NCI-H2171 treated with DMSO at 0.1 percent for 48 hours (cell line): ENCODE measurements around the gene TCN1.
"Not testable (repeated sequence)": the region's sequence is repeated elsewhere in the genome, so short reads cannot be mapped to it uniquely, and the experiment has no call there.

ENCODE experiments used
- DNase-seq: peaks from one replicate; lab custom pipeline; 2025; lab: John Stamatoyannopoulos, UW

Gene TCN1, protein sequence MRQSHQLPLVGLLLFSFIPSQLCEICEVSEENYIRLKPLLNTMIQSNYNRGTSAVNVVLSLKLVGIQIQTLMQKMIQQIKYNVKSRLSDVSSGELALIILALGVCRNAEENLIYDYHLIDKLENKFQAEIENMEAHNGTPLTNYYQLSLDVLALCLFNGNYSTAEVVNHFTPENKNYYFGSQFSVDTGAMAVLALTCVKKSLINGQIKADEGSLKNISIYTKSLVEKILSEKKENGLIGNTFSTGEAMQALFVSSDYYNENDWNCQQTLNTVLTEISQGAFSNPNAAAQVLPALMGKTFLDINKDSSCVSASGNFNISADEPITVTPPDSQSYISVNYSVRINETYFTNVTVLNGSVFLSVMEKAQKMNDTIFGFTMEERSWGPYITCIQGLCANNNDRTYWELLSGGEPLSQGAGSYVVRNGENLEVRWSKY

DNA sequence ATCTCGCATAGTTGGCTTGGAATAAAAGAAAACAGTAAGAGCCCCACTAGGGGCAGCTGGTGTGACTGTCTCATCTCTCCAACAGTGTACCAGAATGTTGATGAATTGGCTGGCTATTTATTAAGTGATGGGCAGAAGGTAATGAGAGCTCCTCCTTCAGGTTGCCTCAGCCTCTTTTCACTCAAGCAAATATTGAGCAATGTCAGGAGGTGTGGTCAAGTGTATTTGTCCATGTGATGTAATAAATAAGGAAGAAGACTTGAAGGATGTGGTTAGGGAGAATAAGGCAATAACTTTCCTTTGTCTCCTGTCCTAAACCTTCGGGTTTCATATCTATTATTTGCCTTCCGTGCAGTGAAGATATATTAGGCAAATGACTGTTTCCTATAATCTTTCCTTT lies at the start of gene TCN1:
TSS of gene TCN1 (minus strand) at position 91 of the 400 bp plus-strand sequence. CDS start at position 74, 17 bp downstream.
- DNase-seq = no peak

DNA sequence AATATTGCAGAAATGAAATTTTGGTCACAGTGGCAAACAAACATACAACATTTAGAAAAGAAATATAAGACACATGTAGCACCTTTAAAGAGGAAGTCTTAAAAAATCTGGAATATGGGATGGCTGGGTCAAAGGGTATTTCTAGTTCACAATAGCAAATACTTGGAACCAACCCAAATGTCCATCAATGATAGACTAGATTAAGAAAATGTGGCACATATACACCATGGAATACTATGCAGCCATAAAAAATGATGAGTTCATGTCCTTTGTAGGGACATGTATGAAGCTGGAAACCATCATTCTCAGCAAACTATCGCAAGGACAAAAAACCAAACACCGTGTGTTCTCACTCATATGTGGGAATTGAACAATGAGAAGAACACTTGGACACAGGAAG lies 37.3 kb upstream of the TCN1 start:
- not testable (repeated sequence) for DNase-seq

DNA sequence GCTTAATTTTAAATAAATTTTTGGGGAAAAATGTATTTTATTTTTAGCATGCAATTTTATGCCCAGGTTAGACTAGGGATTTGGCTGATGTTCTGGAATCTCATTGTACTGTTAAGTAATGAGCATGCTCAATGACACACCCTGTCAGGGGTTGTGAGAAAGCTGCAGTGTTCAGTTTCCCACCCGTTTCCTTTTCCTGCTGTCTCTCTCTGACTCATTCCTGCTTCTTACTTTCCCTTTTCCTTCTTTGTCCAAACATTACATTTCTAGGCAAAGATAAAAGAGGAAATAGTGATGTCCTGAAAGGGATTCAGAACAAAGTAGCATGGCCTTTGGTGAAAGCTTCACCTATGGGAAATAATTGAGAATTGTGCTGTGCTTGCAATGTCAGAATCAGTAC lies 35.0 kb upstream of the TCN1 start:
- DNase-seq = no peak

DNA sequence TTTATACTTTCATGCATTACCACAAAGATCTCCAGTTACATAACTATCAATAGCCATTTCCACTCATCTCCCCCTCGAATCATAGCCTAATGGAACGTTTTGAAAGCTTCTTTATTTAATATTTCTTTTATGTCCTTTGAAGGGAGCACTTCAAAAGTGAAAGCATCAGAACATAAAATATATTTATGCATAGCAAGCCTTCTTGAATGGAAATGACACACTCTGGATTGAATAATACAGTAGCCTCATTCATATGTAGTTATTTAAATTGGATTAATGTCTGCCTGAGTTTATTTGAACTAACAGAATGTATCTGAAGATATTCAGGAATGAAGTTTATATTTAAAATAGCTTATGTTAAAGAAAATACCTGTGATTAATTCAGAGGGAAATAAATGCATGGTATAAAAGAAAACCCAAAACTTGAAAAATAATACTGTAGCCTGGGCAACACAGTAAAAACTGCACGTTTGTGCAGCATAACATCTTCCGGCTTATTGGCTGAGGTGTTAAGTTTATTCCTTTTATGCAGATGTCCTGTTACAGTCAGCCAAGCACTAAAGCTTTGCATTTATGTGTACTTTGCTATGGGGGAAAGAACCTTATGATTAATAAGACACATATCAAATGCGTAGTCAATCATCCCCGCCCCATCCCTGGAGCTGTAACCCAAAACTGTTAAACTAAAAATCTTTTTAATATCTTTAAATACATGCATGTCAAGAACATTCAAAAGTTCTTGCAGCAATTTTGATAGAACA lies 34.3 kb upstream of the TCN1 start:
- DNase-seq = no peak

DNA sequence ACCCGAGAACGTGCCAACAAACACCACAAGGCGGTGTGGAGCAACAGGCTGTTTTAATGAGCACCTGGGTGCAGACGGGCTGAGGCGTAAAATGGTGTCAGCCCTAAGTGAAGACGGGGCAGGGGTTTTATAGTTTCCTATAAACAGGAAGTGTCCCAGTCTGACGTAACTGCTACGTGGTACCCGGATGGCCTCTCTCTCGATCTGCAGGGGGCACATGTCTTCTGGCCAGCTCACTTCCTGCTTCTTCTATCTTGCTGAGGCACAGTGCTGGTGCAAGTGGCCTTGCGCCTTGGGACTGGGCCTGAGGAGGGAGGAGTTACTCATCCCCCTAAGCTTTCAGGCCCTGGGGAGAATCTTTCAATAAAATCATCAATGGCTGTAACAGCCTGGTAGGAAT lies 33.2 kb upstream of the TCN1 start:
- DNase-seq = no peak

DNA sequence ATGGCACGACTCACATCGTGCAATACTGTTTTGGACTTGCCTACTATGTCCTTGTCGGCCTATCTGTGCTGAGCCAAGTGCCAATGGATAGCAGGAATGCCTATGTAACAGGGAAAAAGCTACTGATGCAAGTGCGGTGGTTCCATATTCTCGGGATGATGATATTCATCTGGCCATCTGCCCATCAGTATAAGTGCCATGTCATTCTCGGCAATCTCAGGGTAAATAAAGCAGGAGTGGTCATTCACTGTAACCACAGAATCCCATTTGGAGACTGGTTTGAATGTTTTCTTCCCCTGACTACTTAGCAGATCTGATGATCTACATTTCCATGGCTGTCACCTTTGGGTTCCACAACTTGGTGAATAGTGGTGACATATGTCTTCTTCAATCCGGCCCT lies 32.4 kb upstream of the TCN1 start:
- no peak for DNase-seq

DNA sequence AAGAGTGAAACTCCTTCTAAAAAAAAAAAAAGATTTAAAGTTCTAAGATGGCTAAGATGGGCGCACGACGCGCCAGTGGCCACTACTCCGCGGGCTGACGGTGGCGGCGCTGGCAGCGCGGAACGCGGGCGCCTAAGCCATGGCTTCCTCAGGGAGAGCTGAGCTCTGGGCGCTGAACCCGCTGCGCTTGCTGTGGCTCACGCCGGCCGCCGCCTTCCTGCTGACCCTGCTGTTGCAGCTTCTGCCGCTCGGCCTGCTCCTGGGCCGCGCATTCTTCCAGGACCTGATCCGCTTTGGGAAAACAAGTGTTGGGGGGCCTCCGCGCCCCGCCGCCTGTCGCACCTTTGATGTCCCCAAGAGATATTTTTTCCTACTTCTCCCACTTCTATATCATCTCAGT lies 31.8 kb upstream of the TCN1 start:
- DNase-seq = no peak

DNA sequence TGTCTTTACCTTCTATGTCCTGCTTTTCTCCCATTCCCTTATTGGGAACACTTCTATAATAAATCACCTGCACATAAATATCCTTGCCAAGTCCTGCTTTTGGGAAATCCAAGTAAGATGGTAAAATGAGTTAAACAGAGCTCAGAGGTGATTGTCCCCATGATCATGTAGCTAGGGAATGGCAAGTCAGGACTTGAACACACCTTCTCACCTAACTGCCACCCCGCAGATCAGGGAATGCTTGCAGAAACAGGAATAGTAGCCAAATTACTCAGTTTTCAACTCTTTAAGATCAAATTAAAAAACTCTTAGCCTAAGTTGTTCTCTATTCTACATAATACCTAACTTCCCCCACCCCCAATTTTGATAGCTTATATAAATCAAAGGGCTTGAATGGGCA lies 28.3 kb upstream of the TCN1 start:
- no peak for DNase-seq

DNA sequence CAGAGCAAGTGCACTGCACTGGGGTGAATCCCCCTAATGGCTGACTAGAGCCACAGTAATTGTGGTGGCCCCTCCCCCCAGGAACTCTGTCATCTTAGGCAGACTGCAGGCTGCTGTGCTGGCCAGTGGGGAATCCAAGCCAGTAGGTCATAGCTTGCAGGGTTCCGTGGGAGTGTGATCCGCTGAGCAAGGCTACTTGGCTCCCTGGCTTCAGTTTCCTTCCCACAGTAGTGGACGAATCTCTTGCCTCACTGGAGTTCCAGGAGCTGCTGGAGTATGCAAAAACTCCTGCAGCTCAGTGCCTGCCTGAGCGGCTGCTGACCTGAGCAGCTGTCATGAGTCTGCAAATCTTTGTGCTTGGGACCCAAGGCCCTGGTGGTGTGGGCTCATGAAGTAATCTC lies 25.5 kb upstream of the TCN1 start:
- DNase-seq = no peak

DNA sequence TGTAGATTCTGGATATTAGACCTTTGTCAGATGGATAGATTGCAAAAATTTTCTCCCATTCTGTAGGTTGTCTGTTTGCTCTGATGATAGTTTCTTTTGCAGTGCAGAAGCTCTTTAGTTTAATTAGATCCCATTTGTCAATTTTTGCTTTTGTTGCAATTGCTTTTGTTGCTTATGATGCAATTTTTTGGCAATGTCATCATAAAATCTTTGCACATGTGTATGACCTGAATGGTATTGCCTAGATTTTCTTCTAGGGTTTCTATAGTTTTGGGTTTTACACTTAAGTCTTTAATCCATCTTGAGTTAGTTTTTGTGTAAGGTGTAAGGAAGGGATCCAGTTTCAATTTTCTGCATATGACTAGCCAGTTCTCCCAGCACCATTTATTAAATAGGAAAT lies 20.9 kb upstream of the TCN1 start:
- not testable (repeated sequence) for DNase-seq

DNA sequence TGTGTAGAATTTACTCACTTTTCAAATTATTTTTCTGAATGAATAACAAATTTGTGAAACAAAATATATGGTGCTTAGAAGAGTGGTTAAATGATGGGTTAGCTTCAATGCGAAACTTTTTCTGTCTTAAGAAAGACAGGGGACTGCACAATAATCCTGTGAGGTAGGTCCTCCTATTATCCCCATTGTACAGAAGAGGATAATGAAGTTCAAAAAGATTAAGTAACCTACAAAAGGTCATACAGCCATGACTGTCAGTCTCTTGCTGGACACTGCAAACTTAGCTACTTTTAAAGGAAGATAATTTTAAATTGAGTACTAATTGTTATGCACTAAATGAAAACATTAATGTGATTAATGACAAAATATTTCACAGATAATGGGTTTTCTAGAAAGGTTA lies 17.3 kb upstream of the TCN1 start:
- DNase-seq = no peak

DNA sequence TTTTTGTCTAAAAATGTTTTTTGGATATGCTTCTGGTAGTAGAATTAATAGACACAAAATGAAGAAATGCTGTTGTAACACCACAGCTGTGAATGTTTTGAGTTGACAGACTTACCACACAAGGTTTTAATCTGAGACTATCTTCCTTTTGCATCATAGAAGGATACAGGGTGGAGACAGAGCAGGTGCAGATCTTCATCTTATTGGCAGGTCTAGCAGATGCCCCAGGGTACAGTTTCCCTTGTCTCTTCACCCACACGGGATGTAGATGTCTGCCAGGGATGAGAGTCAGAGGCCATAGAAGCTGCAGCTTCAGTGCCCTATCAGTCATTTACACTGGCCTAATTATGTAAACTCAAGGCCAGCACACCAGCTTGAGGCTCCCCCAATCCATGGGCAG lies 13.3 kb upstream of the TCN1 start:
- DNase-seq = no peak

DNA sequence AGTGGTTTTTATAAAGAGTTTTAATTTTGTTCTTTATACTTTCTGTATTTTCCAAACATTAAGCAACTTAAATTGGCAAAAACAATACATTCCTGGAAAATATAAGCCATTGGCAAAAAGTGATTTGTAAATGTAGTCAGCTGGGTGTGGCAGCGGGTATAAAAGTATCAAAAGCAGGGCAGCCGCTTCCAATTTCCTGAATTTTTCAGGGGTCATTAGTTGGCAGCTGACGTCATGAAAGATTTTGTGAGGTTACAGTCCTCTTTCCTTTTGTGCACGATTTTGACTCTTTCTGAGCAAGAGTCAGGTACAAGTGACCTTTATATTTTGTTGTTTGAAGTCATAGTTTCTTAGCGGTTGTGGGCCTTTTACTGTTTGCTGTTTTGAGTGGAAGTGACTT lies 12.3 kb upstream of the TCN1 start, which contains the start of gene OOSP3:
TSS of gene OOSP3 (plus strand) at position 208 of the 400 bp plus-strand sequence. CDS start at position 235, 27 bp downstream.
- no peak for DNase-seq

DNA sequence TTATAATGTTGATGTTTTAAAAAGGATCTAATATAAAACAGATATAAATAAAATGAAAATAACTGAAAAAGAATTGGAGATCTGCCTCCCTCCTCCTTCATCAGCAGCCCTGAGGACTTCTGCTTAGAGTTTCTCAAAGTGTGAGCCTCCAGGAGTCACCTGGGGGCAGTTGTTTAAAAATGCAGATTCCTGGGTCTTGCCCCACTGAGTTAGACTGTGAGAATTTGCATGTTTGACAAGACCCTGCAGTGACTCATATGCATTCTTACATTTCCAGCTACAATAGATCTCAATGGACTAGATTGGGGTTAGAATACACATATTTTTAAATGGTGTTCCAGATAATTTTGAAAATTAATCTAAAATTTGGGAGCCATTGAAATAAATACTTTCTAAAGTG lies 11.5 kb upstream of the TCN1 start:
- DNase-seq = no peak

DNA sequence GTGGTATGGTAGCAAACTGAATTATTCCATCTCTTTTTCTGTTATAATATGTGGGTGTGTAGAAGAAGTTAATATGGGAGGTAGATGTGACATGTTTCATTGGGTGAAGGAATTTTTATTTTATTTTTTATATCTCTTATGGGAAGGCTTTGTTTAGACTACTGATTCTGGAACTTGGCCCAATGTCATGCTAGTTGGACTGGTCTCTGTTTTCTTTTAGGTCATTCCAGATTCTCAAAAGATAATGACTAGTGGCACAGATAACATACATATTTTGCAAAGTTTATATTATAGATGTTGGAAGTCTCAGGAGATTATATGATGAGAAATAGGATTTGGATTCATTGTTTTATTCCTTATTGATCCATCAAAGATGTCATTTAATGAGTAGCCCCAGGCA lies 11.0 kb upstream of the TCN1 start:
- no peak for DNase-seq

DNA sequence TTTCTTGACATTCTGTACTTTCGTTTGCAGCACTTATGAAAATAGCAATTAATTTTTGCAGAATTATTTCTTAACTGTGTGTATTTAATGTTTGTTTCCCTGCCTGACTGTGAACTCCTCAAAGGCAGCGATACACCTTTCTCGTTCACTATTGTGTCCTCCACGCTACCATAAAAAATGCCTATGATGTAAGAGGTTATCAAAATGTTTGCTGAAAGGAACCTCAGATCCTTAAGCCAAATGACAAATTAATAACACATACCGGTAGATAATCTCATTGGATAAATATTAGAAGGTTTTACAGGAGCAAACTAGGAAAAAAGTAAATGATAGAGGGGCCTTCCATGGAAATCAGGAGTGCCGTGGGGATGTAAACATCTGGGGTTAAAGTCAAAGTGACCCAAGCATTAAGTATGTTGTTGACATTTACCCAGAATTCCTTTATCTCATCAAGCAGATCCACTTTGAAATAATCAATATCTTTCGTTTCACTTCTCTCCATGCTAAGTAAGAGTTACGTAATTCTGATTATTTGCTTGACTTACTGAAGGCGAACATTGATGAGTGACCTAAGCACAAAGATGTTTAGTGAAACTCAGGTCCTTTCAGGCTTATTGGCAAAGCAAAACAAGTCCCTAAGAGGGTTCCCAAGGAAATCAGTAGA lies 9.7 kb upstream of the TCN1 start:
- no peak for DNase-seq

DNA sequence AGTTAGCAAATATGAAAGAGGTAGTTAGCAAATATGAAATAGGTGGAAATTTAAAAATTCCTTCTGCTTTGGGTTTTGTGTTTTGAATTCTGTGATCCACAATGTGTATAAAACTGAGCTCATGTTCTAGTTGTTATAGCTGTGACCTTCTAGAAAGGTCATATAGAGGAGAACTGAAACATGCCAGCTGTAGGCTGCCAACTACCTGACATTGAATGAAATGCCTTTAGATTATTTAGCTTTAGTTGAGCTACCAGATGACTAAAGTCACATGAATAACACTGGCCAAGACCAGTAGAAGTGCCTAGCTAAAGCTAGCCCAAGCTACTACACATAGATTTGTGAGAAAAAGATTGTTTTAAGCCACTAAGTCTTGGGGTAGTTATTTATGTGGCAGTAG lies 5.8 kb upstream of the TCN1 start:
- DNase-seq = no peak

DNA sequence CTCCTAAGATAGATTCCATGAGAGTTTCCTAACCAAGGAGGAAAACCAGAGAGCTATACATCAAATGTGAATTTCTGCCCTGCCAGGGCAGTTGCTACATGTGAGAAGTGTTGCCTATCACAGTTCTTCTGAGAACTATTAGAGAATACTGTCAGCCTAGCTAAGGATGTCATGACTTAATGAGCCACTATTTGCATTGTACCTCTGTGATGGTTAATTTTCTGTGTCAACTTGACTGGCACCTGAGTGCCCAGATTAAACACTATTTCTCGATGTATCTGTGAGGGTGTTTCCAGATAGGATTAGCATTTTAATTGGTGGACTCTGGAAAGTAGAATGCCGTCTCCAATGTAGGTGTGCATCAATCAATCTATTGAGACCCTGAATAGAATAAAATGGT lies 1.7 kb upstream of the TCN1 start:
- no peak for DNase-seq

DNA sequence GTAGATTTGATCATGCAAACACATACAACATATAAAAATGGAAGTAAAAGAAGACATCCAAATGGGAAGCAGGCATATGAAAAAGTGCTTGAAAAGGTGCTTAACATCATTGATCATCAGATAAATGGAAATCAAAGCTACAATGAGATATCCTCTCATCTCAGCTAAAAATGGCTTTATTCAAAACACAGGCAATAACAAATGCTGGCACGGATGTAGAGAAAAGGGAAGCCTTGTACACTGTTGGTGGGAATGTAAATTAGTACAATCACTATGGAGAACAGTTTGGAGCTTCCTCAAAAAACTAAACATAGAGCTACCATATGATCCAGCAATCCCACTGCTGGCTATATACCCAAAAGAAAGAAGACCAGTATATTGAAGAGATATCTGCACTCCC lies 549 bp upstream of the TCN1 start:
- no peak for DNase-seq

DNA sequence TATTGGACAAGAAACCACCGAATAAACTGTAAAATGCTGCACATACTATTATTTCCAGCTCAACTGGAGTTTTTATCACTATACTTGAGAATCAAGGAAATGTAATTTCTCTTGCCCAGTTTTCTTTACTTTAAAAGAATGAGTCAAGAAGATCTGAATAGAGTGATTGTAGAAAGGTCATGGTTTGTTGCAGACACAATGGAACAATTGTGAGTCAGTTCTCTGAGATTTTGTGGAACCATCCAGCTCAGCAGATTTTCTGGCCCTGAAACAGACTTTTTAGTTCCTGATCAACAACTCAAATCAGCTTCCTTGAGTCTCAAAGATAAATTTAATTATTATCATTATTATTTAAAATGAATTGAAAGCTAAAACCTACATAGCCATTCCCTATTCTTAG lies 1.3 kb downstream of the TCN1 start:
- DNase-seq = no peak

DNA sequence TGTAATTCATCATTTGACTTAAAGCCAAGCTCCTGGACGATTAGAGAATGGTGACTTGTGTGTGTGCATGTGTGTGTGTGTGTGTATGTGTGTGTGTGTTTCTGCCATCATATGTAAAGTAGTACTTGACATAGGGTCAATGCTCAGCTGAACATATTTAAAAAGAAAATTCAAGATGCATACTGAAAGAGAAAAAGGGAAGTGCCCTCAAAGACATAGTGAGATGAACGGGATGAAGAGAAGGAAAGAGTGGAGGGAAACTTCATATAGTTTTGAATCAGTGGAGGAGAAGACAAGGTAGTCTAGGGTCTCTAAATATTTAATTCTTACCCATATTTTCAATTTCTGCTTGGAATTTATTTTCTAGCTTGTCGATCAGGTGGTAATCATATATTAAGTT lies 4.0 kb downstream of the TCN1 start:
- DNase-seq = no peak

DNA sequence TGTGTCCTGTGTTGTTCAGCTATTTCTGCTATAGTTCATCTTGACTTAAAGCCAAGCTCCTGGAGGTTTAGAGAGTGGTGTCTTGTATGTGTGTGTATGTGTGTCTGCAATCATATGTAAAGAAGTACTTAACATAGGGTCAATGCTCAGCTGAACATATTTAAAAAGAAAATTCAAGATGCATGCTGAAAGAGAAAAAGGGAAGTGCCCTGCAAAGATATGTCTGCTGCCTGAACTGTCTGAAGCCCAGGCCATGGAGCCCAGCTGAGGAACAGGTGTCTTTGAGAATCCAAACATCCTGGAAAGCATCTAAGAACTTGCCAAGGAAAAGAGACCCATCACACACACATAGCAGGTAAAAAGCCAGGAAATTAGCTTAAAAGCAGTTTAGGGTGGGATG lies 6.6 kb downstream of the TCN1 start:
- DNase-seq = no peak
